ENCODE results near the gene B4GALT5.

The B4GALT5 gene

DNA sequence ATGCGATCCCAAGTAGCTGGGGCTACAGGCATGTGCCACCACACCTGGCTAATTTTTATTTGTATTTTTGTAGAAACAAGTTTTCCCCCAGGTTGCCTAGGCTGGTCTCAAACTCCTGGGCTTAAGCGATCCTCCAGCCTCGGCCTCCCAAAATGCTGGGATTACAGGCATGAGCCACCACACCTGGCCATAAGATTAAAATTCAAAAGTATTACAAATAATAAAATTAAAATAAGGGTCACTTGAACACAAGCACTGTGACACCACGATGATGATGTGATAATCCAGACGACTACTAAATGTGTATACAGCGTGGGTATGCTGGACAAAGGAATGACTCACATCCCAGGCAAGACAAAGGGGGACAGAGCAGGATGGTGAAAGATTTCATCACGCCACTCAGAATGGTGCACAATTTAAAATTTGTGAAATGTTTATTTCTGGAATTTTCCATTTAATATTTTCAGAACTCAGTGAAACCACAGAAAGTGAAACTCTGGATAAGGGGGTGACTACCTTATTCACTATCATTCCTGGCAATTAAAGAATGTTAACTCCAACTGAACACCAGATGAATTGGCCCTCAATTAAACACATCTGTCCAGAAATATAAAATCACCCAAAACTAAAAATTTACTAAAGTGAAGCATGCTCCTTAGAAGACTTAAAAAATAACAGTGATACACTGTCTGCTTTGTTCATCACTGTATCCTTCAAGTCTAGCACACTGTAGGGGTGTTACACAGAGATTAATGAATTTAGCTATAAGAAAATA lies 13.1 kb downstream of the B4GALT5 start:
- peak; percentile 86 for DNase-seq (ENCODE audit: low read depth)
- H3K4me3 ChIP-seq (replicated peaks; ENCODE audit: low read depth, low read length): peak overlapping the region; percentile 15
- TF ChIP-seq, protein P1, sequence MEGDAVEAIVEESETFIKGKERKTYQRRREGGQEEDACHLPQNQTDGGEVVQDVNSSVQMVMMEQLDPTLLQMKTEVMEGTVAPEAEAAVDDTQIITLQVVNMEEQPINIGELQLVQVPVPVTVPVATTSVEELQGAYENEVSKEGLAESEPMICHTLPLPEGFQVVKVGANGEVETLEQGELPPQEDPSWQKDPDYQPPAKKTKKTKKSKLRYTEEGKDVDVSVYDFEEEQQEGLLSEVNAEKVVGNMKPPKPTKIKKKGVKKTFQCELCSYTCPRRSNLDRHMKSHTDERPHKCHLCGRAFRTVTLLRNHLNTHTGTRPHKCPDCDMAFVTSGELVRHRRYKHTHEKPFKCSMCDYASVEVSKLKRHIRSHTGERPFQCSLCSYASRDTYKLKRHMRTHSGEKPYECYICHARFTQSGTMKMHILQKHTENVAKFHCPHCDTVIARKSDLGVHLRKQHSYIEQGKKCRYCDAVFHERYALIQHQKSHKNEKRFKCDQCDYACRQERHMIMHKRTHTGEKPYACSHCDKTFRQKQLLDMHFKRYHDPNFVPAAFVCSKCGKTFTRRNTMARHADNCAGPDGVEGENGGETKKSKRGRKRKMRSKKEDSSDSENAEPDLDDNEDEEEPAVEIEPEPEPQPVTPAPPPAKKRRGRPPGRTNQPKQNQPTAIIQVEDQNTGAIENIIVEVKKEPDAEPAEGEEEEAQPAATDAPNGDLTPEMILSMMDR (IDR thresholded peaks at IDR 0.05; ENCODE audit: low read length, missing control alignments): no peak

DNA sequence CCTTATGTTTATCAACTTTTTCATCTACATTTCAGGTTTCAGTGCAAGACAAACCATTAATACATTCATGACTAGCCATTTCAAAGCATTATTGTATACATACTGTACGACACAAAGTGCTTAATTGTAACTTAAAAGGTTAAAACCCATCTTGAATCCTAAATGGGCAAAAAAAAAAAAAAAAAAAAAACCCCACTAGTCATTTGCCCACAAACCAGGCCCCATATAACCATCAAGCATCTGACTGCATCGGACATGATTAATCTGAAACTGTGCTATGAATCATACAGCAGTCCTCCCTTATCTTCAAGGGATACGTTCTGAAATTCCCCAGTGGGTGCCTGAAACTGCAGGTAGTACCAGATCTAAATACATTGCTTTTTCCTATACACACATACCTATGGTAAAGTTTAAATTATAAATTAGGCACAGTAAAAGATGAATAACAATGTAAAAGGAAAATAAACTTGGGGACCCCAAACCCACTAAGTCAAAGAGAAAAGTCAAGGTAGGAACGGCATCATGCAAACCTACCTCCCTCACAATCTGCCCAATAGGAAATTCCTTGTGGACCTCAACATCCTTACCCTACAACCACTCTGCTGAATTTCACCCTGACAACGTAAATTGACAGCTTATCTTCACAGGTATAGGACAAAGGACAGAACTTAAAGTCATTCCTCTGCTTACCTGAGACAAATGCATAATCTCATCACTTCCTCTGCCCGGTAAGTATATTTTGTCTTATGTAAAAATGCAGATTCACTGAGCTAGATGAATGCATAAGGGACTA lies 14.3 kb downstream of the B4GALT5 start:
- DNase-seq (ENCODE audit: low read depth): peak; percentile 65
- H3K4me3 ChIP-seq (replicated peaks; ENCODE audit: low read depth, low read length): peak overlapping the region; percentile 4
- TF ChIP-seq, protein P1 (IDR thresholded peaks at IDR 0.05; ENCODE audit: low read length, missing control alignments): no peak

DNA sequence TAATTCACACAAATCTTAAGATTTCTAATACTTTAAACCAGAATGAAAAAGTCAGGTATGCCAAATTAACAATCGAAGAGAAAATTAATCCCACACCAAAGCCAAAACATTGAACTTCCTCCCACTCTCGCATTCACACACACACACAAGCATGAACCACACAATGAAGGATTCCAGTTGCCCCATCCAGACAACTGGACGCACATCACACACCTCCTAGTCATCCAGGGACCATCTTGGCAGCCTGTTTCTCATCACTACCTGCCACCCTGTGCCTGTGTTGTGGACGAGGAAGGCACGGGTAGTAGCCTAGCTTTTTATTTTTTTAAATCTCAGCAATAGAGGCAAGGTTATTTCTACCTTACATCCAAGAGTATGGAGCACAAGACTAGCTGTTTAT lies 15.2 kb downstream of the B4GALT5 start:
- TF ChIP-seq, protein P1 (IDR thresholded peaks at IDR 0.05; ENCODE audit: low read length, missing control alignments): no peak
- no peak overlapping the region for H3K4me3 ChIP-seq (replicated peaks; ENCODE audit: low read depth, low read length)
- no peak for DNase-seq (ENCODE audit: low read depth)

DNA sequence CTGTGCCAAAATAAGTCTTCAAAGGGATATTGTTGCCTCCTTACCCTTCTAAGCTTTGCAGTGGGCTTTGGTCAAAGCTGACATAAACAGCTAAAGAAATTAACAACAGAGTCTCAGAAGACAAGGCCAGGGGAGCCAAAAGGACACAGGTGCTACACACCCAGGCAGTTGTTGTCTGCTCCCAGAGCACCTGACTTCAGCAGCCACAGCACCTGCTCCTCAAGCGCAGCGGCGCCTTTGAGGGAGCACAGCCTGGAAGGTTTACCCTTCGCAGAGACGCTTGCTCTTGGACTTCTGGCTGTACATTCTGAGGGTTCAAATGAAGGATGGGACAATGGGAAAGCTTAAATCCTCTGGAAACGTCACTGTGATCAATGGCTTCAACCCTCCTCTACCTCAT lies 16.6 kb downstream of the B4GALT5 start:
- TF ChIP-seq, protein P1 (IDR thresholded peaks at IDR 0.05; ENCODE audit: low read length, missing control alignments): no peak
- H3K4me3 ChIP-seq (replicated peaks; ENCODE audit: low read depth, low read length): no peak overlapping the region
- DNase-seq (ENCODE audit: low read depth): no peak

DNA sequence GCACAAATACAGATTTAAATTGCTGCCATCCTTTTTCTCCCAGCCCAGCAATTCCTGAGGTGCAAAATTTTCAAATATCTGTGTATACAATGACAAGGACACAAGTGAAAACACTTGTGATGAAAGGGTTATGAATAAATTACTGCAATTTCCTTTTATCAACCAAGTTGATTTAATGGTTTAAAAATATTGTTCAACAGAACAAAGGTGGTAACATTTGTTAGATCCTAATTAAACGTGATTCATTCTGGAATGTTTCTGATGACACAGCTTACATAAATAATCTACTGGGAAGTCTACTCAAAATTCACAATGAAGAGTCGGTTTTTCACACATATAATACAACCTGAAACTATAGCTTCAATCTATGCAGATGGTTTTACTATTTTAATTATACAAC lies 17.1 kb downstream of the B4GALT5 start:
- DNase-seq (ENCODE audit: low read depth): no peak
- no peak overlapping the region for H3K4me3 ChIP-seq (replicated peaks; ENCODE audit: low read depth, low read length)
- TF ChIP-seq, protein P1 (IDR thresholded peaks at IDR 0.05; ENCODE audit: low read length, missing control alignments): no peak

DNA sequence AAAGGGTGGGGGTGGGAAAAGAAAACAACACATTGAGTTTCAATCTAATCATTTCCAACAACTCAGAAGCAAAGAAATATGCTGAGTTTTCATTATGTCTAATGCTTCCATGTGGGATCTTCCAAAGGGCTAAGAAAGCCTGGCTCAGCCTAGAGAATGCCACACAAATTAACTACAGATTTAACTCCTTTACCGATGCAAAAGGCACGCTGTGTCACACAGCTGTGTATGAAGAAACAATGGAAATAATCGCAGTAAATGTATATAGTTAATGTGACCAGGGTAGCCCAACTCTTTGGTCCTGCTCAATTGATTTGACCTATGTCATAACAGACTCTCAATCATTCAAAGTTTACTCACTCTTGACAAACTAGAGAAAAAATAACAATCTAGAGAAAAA lies 17.8 kb downstream of the B4GALT5 start:
- DNase-seq (ENCODE audit: low read depth): no peak
- H3K4me3 ChIP-seq (replicated peaks; ENCODE audit: low read depth, low read length): no peak overlapping the region
- TF ChIP-seq, protein P1 (IDR thresholded peaks at IDR 0.05; ENCODE audit: low read length, missing control alignments): no peak
